GM20000 (cell line): ENCODE measurements around the gene PRRC2B.
"Not testable (repeated sequence)": the region's sequence is repeated elsewhere in the genome, so short reads cannot be mapped to it uniquely, and the experiment has no call there.

ENCODE experiments used
- DNase-seq: peaks from one replicate; pipeline ENCODE4 v3.0.0; 2012; ENCODE audit warnings: low spot score
- TF ChIP-seq, protein P1 (sequence below): IDR thresholded peaks from 2 replicates; pipeline ENCODE4 v1.5.1; 2012; ENCODE audit warnings: mild to moderate bottlenecking, control low read depth; ENCODE audit errors: extremely low read depth, missing control alignments

The PRRC2B gene

DNA sequence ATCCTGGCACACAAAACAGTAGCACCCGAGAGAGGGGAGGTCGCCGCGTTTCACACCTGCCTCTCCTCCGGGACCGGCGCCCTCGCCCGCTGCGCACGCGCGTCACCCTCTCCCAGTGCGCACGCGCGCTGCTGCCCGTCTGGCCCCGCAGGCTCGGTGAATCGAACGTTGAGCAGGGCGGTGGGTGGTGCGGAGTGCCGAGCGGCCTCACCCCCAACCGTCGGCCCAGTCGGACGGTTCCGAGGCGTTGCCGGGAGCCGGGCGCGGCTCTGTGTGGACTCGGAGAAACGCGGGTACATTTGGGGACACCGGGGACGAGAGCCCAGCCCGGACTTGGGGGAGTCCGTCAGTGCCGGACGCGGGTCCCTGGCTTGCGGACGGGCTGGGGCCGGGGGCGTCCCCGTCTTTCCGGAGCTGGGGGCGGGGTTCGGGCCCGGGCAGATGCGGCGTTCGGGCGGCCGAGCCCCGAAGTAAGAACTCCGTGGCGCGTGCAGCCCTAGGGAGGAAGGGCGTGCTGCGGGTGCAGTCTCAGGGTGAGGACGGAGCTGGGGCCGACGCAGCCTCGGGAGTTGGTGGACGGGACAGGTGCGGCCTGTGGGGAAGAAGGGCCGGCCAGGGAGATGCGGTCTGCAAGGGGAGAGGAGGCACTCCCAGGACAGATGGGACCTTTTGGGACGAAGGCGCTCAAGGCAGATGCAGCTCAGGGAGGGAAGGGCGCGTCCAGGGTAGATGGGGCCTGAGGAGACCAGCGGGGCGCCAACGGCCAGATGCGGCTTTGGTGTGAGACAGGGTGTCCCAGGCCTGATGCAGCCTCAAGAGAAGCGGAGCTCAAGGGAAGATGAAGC is 109.1 kb downstream of the PRRC2B start, which contains the start of gene POMT1:
POMT1 (plus strand) TSS at position 138 of the 845 bp plus-strand sequence. CDS start 1,301 bp downstream, outside the sequence.
- DNase-seq = peak; percentile 98
- TF ChIP-seq, protein P1, sequence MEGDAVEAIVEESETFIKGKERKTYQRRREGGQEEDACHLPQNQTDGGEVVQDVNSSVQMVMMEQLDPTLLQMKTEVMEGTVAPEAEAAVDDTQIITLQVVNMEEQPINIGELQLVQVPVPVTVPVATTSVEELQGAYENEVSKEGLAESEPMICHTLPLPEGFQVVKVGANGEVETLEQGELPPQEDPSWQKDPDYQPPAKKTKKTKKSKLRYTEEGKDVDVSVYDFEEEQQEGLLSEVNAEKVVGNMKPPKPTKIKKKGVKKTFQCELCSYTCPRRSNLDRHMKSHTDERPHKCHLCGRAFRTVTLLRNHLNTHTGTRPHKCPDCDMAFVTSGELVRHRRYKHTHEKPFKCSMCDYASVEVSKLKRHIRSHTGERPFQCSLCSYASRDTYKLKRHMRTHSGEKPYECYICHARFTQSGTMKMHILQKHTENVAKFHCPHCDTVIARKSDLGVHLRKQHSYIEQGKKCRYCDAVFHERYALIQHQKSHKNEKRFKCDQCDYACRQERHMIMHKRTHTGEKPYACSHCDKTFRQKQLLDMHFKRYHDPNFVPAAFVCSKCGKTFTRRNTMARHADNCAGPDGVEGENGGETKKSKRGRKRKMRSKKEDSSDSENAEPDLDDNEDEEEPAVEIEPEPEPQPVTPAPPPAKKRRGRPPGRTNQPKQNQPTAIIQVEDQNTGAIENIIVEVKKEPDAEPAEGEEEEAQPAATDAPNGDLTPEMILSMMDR = no peak

DNA sequence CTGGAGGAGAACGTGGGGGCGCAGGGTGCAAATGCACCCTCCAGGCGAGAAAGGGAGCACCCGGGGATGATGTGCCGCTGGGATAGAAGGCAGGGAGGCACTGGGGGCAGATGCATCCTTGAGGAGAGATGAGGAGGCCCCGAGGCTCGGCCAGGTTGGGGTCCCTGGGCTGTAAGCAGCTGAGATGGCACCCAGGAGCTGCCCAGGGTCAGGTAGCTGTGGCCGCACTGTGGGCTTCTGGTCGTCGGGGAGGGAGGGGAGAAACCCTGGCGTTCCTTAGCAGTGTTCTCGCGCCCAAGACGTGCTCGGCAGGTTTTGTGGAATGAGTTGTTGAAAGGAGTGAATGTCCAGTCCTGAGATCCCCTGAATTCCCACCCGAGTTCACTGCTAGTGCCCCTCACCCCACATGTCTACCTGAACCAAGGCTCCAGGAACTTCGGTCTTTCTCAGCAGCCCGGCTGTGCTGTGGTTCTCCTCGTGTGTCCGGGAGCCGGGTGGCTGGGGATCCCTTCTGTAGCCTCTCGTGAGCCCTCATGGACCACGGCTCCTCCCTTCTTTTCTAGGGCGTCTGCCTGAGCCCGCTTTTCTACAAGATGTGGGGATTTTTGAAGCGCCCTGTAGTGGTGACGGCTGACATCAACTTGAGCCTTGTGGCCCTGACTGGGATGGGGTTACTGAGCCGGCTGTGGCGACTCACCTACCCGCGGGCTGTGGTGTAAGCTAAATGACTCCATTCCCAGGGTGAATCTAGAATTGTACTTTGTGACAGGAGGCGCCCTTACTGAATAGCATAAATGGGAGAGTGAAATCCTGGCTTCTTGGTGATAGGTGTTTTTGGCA is 110.0 kb downstream of the PRRC2B start:
- peak; percentile 50 for DNase-seq
- TF ChIP-seq, protein P1 = no peak

DNA sequence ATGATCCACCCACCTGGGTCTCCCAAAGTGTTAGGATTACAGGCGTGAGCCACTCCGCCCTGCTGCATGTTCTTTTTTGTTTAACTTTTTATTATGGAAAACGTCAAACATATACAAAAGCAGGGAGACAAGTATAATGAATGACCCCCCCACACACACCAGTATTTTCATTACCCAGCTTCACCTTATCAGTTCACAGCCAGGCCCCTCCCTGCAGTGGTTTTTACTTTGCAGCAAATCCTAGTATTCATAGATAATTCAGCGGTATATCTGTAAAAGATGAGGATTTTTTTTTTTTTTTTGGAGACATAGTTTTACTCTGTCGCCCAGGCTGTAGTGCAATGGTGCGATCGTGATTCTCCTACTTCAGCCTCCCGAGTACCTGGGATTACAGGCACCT is 111.1 kb downstream of the PRRC2B start:
- TF ChIP-seq, protein P1 = no peak
- no peak for DNase-seq

DNA sequence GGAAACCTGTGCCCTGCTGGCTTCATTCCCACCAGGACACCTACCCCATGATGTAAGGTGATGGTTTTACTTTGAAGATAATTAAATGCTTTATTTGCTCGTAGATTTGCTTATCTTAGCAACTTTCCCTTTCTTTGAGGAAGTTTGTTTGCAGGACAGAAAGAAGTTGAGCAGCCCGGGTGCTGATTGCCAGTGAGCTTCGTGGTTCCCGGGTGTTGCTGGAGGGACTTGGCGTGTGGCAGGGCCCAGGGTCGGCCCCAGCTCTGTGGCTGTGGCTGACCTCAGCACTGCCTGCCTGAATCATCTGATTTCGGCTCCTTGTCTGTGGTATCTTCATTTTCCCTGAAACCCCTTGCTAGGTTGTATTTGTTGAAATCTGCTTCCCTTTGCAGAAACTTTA is 117.5 kb downstream of the PRRC2B start:
- DNase-seq = no peak
- TF ChIP-seq, protein P1 = no peak

DNA sequence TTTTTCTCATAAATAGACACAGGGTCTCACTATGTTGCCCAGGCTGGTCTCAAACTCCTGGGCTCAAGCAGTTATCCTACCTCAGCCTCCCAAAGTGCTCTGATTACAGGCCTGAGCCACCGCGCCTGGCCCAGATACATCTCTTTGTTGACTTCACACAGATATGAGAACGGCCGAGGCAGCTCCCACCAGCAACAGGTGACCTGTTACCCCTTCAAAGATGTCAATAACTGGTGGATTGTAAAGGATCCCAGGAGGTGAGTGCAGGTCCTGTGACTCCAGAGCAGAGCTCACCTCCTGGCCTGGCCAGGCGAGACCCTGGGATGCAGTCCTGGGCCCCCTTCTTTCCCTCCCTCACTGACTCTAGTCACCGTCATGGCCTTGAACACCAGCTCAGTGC is 118.0 kb downstream of the PRRC2B start:
- no peak for DNase-seq
- TF ChIP-seq, protein P1 = no peak

DNA sequence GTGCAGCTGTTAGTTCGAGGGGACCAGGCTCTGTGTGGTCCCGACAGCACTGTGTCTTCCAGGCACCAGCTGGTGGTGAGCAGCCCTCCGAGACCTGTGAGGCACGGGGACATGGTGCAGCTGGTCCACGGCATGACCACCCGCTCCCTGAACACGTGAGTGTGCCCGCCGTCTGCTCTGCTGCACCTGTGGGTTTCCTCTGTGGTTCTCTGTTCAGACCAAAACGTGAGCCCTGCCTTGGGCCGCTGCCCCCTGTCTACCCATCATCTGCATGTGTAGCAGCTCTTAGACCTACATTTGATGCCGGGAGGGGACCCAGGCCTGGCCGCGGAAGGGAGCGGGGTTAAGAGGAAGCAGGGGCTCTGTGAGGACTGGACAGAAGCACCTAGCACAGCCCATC is 119.3 kb downstream of the PRRC2B start:
- TF ChIP-seq, protein P1 = no peak
- DNase-seq = no peak

DNA sequence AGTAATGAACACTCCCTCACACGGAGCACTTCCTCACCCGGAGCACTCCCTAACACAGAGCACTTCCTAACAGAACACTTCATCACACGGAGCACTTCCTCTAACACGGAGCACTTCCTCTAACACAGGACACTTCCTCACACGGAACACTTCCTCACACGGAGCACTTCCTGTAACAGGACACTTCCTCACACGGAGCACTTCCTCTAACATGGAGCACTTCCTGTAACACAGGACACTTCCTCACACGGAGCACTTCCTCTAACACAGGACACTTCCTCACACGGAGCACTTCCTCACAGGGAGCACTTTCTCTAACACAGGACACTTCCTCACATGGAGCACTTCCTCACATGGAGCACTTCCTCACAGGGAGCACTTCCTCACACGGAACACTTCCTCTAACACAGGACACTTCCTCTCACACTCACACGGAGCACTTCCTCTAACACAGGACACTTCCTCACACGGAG is 121.7 kb downstream of the PRRC2B start:
- DNase-seq = not testable (repeated sequence)
